Endothelial cell of umbilical vein (primary cell): ENCODE results near the gene OR4D1. TPM values are rescaled to one million over a fixed set of nuclear protein-coding genes. Genes with fewer than 3 reads are reported as not detected.

Source experiments
- BruUV-seq: library from RNA; stranded (reverse); fragments of 400-500 nt; replicated peaks from 2 replicates; lab custom pipeline; 2021; lab: Mats Ljungman, UMichigan
- CTCF ChIA-PET: fragments of 300-600, 350-600 bp; sonication (Branson Sonifier 250); formaldehyde crosslinking; loops from one replicate; lab custom pipeline; 2021; ENCODE audit warnings: antibody characterized with exemption, inconsistent platforms; lab: Charles Lee
- POLR2A ChIA-PET: fragments of 300-600, 350-600 bp; sonication (Branson Sonifier 250); formaldehyde crosslinking; loops from one replicate; lab custom pipeline; 2021; ENCODE audit warnings: antibody characterized with exemption, inconsistent platforms; lab: Charles Lee
- DNase-seq: peaks from one replicate; pipeline ENCODE4 v3.0.0-alpha.2; 2011; ENCODE audit warnings: low read depth, low spot score
- FAIRE-seq: peaks from 2 replicates; lab custom pipeline; 2011; peaks lifted over from hg19 to GRCh38; lab: Jason Lieb, UNC
- H2AFZ ChIP-seq: 2 replicates; pipeline ENCODE4 v1.6.0; 2012; ENCODE audit warnings: low read depth, low read length, control low read depth, inconsistent platforms
- H3K27ac ChIP-seq: 2 replicates; pipeline ENCODE4 v1.5.1; 2011; ENCODE audit warnings: low read depth, mild to moderate bottlenecking, control low read depth, low read length, moderate library complexity; ENCODE audit not compliant: insufficient read depth
- H3K27me3 ChIP-seq, 2 experiments: 2 replicates each; pipeline versions ENCODE4 v1.6.0 to v1.6.1; 2011; ENCODE audit warnings: low read length in 2 of 2, mixed read lengths in 1 of 2; ENCODE audit not compliant: control insufficient read depth in 2 of 2, insufficient read depth in 2 of 2
- H3K36me3 ChIP-seq, 2 experiments: 2 replicates in 1 of 2; 3 replicates in 1 of 2; pipeline ENCODE4 v1.5.1; 2011; ENCODE audit warnings: low read length in 2 of 2, mild to moderate bottlenecking in 1 of 2, moderate library complexity in 1 of 2; ENCODE audit not compliant: control insufficient read depth in 2 of 2, insufficient read depth in 2 of 2; ENCODE audit errors: extremely low read depth in 1 of 2
- H3K4me1 ChIP-seq: 3 replicates; pipeline ENCODE4 v1.5.1; 2011; ENCODE audit warnings: mild to moderate bottlenecking, low read length; ENCODE audit not compliant: control insufficient read depth, insufficient read depth; ENCODE audit errors: extremely low read depth
- H3K4me2 ChIP-seq: 2 replicates; pipeline ENCODE4 v1.6.1; 2011; ENCODE audit warnings: low read length, control low read depth, mixed read lengths; ENCODE audit not compliant: insufficient read depth
- H3K4me3 ChIP-seq, 3 experiments: fragments of 200-600 bp in 1 of 3; sonication (generic), shearing (Covaris generic) in 1 of 3; replicated peaks in 1 of 3; 2 replicates each; pipeline ENCODE4 v1.5.1; 2011 to 2016; ENCODE audit warnings: control low read depth in 3 of 3, low read length in 3 of 3, mild to moderate bottlenecking in 2 of 3, inconsistent platforms in 1 of 3, low read depth in 1 of 3, moderate library complexity in 1 of 3; ENCODE audit not compliant: insufficient read depth in 1 of 3
- H3K79me2 ChIP-seq: 2 replicates; pipeline ENCODE4 v1.6.0; 2012; ENCODE audit warnings: low read length, inconsistent platforms; ENCODE audit not compliant: control insufficient read depth, insufficient read depth
- H3K9ac ChIP-seq: replicated peaks from 2 replicates; pipeline ENCODE3; 2011; ENCODE audit warnings: low read length, control low read depth; ENCODE audit not compliant: insufficient read depth; ENCODE audit errors: extremely low read depth
- H3K9me1 ChIP-seq: replicated peaks from 3 replicates; pipeline ENCODE4 v1.6.0; 2011; ENCODE audit warnings: mild to moderate bottlenecking, low read length; ENCODE audit not compliant: control insufficient read depth, insufficient read depth; ENCODE audit errors: extremely low read depth
- H3K9me3 ChIP-seq: replicated peaks from 2 replicates; pipeline ENCODE4 v1.5.1; 2012; ENCODE audit warnings: low read length, inconsistent platforms; ENCODE audit not compliant: control insufficient read depth, insufficient read depth
- H4K20me1 ChIP-seq: replicated peaks from 2 replicates; pipeline ENCODE3; 2011; ENCODE audit warnings: mild to moderate bottlenecking, low read length; ENCODE audit not compliant: control insufficient read depth, insufficient read depth; ENCODE audit errors: extremely low read depth
- EZH2 ChIP-seq: IDR thresholded peaks from 2 replicates; pipeline ENCODE4 v1.6.1; 2012; ENCODE audit warnings: borderline replicate concordance, low read depth, mild to moderate bottlenecking, moderate library complexity, low read length, inconsistent platforms; ENCODE audit not compliant: severe bottlenecking
- FOS ChIP-seq: IDR thresholded peaks from 2 replicates; pipeline ENCODE4 v1.6.1; 2011; ENCODE audit warnings: mild to moderate bottlenecking, low read length, moderate library complexity, borderline replicate concordance; ENCODE audit not compliant: insufficient read depth
- GATA2 ChIP-seq: IDR thresholded peaks from 2 replicates; pipeline ENCODE4 v1.7.0; 2011; ENCODE audit warnings: low read depth, mild to moderate bottlenecking, moderate library complexity, mixed read lengths, low read length; ENCODE audit not compliant: insufficient read length, insufficient read depth
- JUN ChIP-seq: IDR thresholded peaks from 2 replicates; pipeline ENCODE4 v1.6.1; 2011; ENCODE audit warnings: borderline replicate concordance, low read depth; ENCODE audit not compliant: insufficient read length, insufficient read depth
- POLR2A ChIP-seq: IDR thresholded peaks from 2 replicates; pipeline ENCODE4 v1.6.1; 2012; ENCODE audit warnings: low read depth, mild to moderate bottlenecking, control low read depth, low read length
- dilution Hi-C: fragments of 300-500 bp; cut with MboI; formaldehyde crosslinking; loops from one replicate; pipeline ENCODE4 v1.15.0; 2019; ENCODE audit warnings: low sequenced_read_pairs; ENCODE audit not compliant: extremely low pct_ligation_motif_present
- intact Hi-C: fragments of 100-400 bp; cut with micrococcal nuclease; formaldehyde crosslinking; loops from one replicate; pipeline ENCODE4 v1.10.0; 2022
- polyA plus RNA-seq, 4 experiments: library from polyadenylated mRNA; depleted of rRNA in 3 of 4; stranded (reverse) in 3 of 4; unstranded in 1 of 4; fragments of >200 nt; gene quantifications; 2 replicates each; pipeline versions ENCODE4 v1.2.1 to v1.2.3, GENCODE V29; 2011 to 2012; ENCODE audit warnings: missing spikeins in 1 of 4
- total RNA-seq: library from RNA; stranded (reverse); gene quantifications from 2 replicates; pipeline ENCODE4 v1.2.3, GENCODE V29; 2021
- TF ChIP-seq, protein P1 (sequence below), 2 donors: IDR thresholded peaks; 1 replicate in 1 of 2; 2 replicates in 1 of 2; pipeline ENCODE4 v1.5.1; 2011; ENCODE audit warnings: low read length in 2 of 2, mild to moderate bottlenecking in 2 of 2, moderate library complexity in 2 of 2, control low read depth in 1 of 2, inconsistent platforms in 1 of 2, low read depth in 1 of 2; ENCODE audit not compliant: insufficient read depth in 1 of 2; ENCODE audit errors: extremely low read depth in 1 of 2
- TF ChIP-seq, protein P2 (sequence below): IDR thresholded peaks from 2 replicates; pipeline ENCODE4 v1.6.1; 2011; ENCODE audit not compliant: insufficient read depth, insufficient read length

Gene OR4D1
- total and polyA plus RNA-seq, 2 donors (not counting 3 experiments of a cell fraction or from before 2014, with no cell fraction given) = not detected

DNA sequence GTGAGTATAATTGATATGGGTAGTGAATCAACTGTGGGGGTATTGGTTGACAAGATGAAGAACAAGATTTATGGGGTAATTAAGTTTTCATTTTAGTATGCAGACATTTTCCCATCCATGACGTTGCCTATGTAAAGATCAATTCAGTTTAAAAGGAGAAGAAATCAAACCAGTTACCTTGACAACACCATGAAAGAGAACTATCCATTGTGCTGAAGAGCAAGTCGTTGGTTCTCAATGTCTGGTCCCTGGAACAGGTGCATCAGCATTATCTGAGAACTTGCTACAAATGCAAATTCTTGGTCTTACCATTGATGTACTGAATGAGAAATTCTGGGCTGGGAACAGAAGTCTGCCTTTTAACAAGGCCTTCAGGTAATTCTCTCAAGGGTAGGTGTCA is 17.8 kb downstream of the OR4D1 start:
- intact Hi-C loops = no loop called here
- Histone ChIP-seq H4K20me1 (no peaks in the 10 kb centered on the region), H3K9me1 (no peaks in the 10 kb centered on the region), H2AFZ (no peak overlapping the region), H3K4me1 (no peaks in the 10 kb centered on the region), H3K79me2 (no peaks in the 10 kb centered on the region), H3K36me3 (no peaks in the 10 kb centered on the region), H3K9me3 (no peaks in the 10 kb centered on the region), H3K4me3 (no peak overlapping the region), H3K27me3 (peaks cover 6 to 18% of the 10 kb centered on the region in 2 experiments), H3K4me2 (no peak overlapping the region), H3K27ac (no peak overlapping the region), H3K9ac (no peak overlapping the region)
- dilution Hi-C loops = no loop called here
- DNase-seq (no peak), FAIRE-seq (no peak)
- TF ChIP-seq, protein P1, sequence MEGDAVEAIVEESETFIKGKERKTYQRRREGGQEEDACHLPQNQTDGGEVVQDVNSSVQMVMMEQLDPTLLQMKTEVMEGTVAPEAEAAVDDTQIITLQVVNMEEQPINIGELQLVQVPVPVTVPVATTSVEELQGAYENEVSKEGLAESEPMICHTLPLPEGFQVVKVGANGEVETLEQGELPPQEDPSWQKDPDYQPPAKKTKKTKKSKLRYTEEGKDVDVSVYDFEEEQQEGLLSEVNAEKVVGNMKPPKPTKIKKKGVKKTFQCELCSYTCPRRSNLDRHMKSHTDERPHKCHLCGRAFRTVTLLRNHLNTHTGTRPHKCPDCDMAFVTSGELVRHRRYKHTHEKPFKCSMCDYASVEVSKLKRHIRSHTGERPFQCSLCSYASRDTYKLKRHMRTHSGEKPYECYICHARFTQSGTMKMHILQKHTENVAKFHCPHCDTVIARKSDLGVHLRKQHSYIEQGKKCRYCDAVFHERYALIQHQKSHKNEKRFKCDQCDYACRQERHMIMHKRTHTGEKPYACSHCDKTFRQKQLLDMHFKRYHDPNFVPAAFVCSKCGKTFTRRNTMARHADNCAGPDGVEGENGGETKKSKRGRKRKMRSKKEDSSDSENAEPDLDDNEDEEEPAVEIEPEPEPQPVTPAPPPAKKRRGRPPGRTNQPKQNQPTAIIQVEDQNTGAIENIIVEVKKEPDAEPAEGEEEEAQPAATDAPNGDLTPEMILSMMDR (IDR thresholded peaks at IDR 0.05; ENCODE audit: extremely low read depth in 1 of 2, insufficient read depth in 1 of 2, low read depth in 1 of 2, low read length in 2 of 2) = no peak
- TF ChIP-seq, protein P2, sequence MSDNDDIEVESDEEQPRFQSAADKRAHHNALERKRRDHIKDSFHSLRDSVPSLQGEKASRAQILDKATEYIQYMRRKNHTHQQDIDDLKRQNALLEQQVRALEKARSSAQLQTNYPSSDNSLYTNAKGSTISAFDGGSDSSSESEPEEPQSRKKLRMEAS = no peak
- TF ChIP-seq JUN = no peak
- no peak for TF ChIP-seq FOS
- no peak for TF ChIP-seq GATA2
- no peak for TF ChIP-seq EZH2
- no peak for TF ChIP-seq POLR2A
- BruUV-seq = no TSS peak
- ChIA-PET CTCF (no interaction called here), POLR2A (no interaction called here)
